ENCODE measurements around the gene PLPPR2.

PLPPR2 gene

DNA sequence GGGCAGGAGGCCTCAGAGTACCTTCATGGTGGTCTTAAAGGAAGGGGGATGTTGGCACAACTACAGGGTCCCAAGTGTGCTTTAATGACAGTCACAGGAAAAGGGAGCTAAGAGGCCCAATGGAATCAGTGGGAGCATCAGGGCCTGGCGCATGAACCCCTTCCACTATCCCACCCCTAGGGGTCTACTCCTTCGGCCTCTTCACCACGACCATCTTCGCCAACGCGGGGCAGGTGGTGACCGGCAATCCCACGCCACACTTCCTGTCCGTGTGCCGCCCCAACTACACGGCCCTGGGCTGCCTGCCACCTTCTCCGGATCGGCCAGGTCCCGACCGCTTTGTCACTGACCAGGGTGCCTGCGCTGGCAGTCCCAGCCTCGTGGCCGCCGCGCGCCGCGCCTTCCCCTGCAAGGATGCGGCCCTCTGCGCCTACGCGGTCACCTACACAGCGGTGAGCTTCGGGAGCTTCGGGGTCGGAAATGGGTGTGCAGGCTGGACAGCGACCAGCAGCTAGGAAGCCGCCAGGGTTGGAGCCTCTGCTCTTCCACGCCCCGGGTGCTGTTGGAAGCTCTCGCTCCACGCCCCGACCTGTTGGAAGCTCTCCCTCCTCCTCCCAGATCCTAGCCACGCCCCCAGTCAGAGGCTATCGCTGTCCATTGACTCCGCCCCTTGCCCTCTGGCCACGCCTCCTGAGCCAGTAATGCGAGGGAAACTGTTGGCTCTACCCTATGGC is 6.0 kb downstream of the PLPPR2 start:
- no peaks in the 10 kb centered on the region for H3K9me3 Mint-ChIP-seq
- peaks cover 30% of the 10 kb centered on the region for H3K27me3 Mint-ChIP-seq (ENCODE audit: low read depth)
- peaks cover 10% of the 10 kb centered on the region for H3K36me3 Mint-ChIP-seq (ENCODE audit: low read depth)
- no peak for TF ChIP-seq CTCF (IDR thresholded peaks at IDR 0.05; ENCODE audit: unreplicated experiment in 3 of 3)
- H3K4me1 Mint-ChIP-seq, result peaks cover 5% of the 10 kb centered on the region
- H3K4me3 Mint-ChIP-seq, result peak overlapping the region in 1 of 3 experiments; percentile 63
- no peak overlapping the region for H3K27ac Mint-ChIP-seq

DNA sequence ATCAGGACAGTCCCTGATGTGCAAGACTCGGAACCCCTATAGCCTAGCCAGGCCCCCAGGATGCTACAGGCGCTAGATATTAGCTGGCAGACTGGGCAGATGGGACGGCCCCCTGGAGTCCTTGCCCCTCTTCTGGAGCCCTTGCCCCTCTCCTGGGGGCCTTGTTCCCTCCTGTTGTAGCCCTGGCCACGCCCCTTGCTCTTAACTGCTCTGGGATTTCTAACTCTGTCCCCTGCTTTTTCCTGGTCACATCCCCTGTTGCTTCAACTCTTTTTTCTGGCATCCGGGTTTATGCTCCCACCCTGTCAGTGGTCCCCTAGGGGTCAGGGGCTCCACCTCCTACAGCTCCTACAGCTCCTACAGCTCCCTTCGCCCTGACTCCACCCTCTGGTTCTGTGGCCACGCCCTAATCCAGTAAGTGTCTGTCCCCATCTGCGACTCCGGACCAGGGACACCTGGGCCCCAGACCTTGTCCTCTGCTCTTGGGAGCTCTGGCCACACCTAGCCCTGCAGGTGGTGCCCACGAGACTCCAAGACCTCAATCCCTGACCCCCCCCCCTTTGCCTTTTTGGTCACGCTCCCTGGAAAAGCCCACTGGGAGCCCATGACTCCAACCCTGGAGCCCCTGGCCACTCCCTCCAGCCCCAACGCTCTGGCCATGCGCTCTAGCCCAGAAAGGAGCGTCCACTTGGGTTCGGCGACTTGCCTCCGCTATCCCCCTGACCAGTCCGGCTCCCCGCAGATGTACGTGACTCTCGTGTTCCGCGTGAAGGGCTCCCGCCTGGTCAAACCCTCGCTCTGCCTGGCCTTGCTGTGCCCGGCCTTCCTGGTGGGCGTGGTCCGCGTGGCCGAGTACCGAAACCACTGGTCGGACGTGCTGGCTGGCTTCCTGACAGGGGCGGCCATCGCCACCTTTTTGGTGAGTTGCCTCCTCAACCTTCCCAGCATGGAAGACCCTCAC is 6.8 kb downstream of the PLPPR2 start:
- TF ChIP-seq CTCF (IDR thresholded peaks at IDR 0.05; ENCODE audit: unreplicated experiment in 3 of 3), result no peak
- Mint-ChIP-seq H3K27me3 (ENCODE audit: low read depth) (peaks cover 26% of the 10 kb centered on the region), H3K27ac (no peak overlapping the region), H3K36me3 (ENCODE audit: low read depth) (peaks cover 10% of the 10 kb centered on the region), H3K9me3 (no peaks in the 10 kb centered on the region), H3K4me1 (no peaks in the 10 kb centered on the region), H3K4me3 (peak overlapping the region in 2 of 3 experiments; percentile 14 to 63)

- H3K4me1 Mint-ChIP-seq, result no peaks in the 10 kb centered on the region
- no peak overlapping the region for H3K4me3 Mint-ChIP-seq
Measured at GRCh38 chr19:11363881-11364280, 8.6 kb downstream of the PLPPR2 start.

DNA sequence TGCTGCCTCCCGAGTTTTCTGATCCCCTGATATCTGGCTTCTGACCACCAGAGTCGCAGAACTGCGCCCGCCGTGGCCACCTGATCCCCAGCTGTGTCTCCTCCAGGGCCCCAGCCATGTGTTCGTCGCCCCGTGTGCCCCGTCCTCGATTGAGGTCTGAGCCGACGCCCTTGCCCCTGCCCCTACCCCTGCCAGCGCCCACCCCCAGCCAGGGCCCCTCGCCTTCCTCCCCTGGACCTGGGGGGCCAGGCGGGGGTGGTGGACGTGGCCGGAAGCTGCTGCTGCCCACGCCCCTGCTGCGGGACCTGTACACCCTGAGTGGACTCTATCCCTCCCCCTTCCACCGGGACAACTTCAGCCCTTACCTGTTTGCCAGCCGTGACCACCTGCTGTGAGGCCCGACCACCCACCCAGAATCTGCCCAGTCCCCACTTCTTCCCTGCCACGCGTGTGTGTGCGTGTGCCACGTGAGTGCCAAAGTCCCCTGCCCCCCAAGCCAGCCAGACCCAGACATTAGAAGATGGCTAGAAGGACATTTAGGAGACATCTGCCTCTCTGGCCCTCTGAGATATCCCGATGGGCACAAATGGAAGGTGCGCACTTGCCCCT is 9.2 kb downstream of the PLPPR2 start:
- Mint-ChIP-seq H3K9me3 (no peaks in the 10 kb centered on the region), H3K4me1 (no peaks in the 10 kb centered on the region), H3K4me3 (no peak overlapping the region), H3K36me3 (ENCODE audit: low read depth) (peaks cover 10% of the 10 kb centered on the region), H3K27ac (no peak overlapping the region), H3K27me3 (ENCODE audit: low read depth) (peaks cover 12% of the 10 kb centered on the region)
- TF ChIP-seq CTCF (IDR thresholded peaks at IDR 0.05; ENCODE audit: unreplicated experiment in 3 of 3), result no peak

More at GRCh38 chr19:11363881-11364280, 8.6 kb downstream of the PLPPR2 start:
- Mint-ChIP-seq H3K9me3 (no peaks in the 10 kb centered on the region), H3K27me3 (ENCODE audit: low read depth) (peaks cover 17% of the 10 kb centered on the region), H3K36me3 (ENCODE audit: low read depth) (peaks cover 10% of the 10 kb centered on the region), H3K27ac (no peak overlapping the region)
- TF ChIP-seq CTCF (IDR thresholded peaks at IDR 0.05; ENCODE audit: unreplicated experiment in 3 of 3), result no peak

DNA sequence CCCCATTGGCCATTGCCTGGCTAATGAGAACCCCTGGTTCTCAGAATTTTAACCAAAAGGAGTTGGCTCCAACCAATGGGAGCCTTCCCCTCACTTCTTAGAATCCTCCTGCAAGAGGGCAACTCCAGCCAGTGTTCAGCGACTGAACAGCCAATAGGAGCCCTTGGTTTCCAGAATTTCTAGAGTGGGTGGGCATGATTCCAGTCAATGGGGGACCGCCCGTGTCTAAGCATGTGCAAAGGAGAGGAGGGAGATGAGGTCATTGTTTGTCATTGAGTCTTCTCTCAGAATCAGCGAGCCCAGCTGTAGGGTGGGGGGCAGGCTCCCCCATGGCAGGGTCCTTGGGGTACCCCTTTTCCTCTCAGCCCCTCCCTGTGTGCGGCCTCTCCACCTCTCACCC is 9.7 kb downstream of the PLPPR2 start:
- TF ChIP-seq CTCF (IDR thresholded peaks at IDR 0.05; ENCODE audit: unreplicated experiment in 3 of 3), result no peak
- Mint-ChIP-seq H3K4me3 (no peak overlapping the region), H3K9me3 (no peaks in the 10 kb centered on the region), H3K36me3 (ENCODE audit: low read depth) (peaks cover 10% of the 10 kb centered on the region), H3K27ac (no peak overlapping the region), H3K27me3 (ENCODE audit: low read depth) (peaks cover 11% of the 10 kb centered on the region), H3K4me1 (no peaks in the 10 kb centered on the region)

All from nephron (organoid).